PC-3 (cell line): Measurements from ENCODE around the gene RGL4.

Experiments
- EZH2 ChIP-seq: fragments of 300-600 bp; sonication (generic); IDR thresholded peaks from one replicate; pipeline ENCODE4 v1.6.1; 2017; ENCODE audit warnings: antibody characterized with exemption, mild to moderate bottlenecking, low read length; ENCODE audit not compliant: unreplicated experiment
- EZH2phosphoT487 ChIP-seq: fragments of 300-600 bp; sonication (generic); IDR thresholded peaks from 2 replicates; pipeline ENCODE4 v1.6.1; 2018; ENCODE audit warnings: mild to moderate bottlenecking, antibody characterized with exemption, low read length, borderline replicate concordance
- TF ChIP-seq, protein P1 (sequence below): fragments of 300-600 bp; sonication (generic); conservative IDR thresholded peaks from 2 replicates; pipeline ENCODE4 v1.5.1; 2017; ENCODE audit warnings: antibody characterized with exemption, low read depth, mild to moderate bottlenecking, low read length

DNA sequence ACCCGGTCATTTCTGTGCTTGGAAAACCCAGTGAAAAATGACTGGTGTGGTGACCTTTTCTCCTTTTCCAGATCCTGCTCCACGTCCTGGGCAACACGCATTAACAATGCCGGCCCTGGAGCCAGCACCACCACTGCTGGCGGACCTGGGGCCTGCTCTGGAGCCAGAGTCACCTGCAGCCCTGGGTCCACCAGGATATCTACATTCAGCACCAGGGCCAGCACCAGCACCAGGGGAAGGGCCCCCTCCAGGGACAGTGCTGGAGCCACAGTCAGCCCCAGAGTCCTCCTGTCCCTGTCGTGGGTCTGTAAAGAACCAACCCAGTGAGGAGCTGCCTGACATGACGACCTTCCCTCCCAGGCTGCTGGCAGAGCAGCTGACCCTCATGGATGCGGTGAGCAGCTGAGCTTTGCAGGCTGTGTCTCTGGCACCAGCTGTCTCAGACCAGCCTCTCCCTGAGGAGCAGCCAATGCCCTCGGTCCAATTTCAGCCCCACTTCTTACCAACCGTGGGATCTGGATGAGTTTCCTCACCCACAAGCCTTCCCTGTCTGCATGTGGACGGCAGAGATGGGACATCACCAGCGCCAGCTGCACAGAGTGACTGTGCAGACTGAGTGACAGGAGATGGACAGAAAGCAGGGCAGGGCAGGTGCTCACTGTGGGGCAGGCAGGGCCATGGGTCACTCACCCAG is 1.9 kb downstream of the RGL4 start:
- TF ChIP-seq, protein P1, sequence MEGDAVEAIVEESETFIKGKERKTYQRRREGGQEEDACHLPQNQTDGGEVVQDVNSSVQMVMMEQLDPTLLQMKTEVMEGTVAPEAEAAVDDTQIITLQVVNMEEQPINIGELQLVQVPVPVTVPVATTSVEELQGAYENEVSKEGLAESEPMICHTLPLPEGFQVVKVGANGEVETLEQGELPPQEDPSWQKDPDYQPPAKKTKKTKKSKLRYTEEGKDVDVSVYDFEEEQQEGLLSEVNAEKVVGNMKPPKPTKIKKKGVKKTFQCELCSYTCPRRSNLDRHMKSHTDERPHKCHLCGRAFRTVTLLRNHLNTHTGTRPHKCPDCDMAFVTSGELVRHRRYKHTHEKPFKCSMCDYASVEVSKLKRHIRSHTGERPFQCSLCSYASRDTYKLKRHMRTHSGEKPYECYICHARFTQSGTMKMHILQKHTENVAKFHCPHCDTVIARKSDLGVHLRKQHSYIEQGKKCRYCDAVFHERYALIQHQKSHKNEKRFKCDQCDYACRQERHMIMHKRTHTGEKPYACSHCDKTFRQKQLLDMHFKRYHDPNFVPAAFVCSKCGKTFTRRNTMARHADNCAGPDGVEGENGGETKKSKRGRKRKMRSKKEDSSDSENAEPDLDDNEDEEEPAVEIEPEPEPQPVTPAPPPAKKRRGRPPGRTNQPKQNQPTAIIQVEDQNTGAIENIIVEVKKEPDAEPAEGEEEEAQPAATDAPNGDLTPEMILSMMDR = no peak
- TF ChIP-seq EZH2phosphoT487 = no peak
- no peak for TF ChIP-seq EZH2
